ENCODE data around the gene R3HDM1.

DNA sequence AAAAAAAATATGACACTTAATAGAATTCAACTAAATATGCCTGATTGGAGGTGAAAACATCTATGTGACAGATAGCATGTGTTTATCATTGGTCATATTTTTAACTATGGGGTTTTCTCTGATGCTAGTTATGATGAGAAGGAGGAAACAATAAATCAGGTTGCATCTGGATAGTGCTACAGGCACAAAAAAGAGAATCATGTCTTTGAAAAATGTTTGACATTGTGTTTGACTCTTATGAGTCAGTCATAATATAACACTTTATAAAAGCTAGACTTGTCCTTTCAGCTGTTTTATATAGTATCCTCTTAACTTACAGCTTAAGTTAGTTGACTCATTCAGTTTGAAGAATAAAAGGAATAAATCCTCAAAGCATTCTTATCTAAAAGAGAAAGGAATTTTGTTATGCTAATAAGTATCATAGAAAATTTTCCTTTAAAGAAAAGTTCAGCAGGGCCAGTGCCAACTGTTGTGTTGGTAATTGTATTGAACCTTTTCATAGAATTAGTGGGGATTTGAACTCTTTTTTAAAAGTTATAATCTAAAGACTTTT, 131.9 kb downstream of the R3HDM1 start:
- TF ChIP-seq, protein P1, sequence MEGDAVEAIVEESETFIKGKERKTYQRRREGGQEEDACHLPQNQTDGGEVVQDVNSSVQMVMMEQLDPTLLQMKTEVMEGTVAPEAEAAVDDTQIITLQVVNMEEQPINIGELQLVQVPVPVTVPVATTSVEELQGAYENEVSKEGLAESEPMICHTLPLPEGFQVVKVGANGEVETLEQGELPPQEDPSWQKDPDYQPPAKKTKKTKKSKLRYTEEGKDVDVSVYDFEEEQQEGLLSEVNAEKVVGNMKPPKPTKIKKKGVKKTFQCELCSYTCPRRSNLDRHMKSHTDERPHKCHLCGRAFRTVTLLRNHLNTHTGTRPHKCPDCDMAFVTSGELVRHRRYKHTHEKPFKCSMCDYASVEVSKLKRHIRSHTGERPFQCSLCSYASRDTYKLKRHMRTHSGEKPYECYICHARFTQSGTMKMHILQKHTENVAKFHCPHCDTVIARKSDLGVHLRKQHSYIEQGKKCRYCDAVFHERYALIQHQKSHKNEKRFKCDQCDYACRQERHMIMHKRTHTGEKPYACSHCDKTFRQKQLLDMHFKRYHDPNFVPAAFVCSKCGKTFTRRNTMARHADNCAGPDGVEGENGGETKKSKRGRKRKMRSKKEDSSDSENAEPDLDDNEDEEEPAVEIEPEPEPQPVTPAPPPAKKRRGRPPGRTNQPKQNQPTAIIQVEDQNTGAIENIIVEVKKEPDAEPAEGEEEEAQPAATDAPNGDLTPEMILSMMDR (IDR thresholded peaks at IDR 0.05), result no peak
- TF ChIP-seq POLR2AphosphoS5 (IDR thresholded peaks at IDR 0.05; ENCODE audit: insufficient read depth in 1 of 2, low read depth in 1 of 2) (no peak), POLR2A (IDR thresholded peaks at IDR 0.05) (no peak)

Measured in vagina (tissue), 2 donors.